Vagina (tissue), 2 donors: ENCODE data around the gene KIF2C.

ENCODE experiments used
- POLR2A ChIP-seq, 2 donors: fragments of 450-650 bp; IDR thresholded peaks; one replicate each; pipeline ENCODE4 v1.6.1; 2017; ENCODE audit warnings: antibody characterized with exemption in 2 of 2, mild to moderate bottlenecking in 2 of 2, moderate library complexity in 2 of 2
- POLR2AphosphoS5 ChIP-seq, 2 donors: sonication (generic); formaldehyde crosslinking; IDR thresholded peaks; one replicate each; pipeline ENCODE4 v1.9.0; 2017; ENCODE audit warnings: antibody characterized with exemption in 2 of 2, mild to moderate bottlenecking in 2 of 2, low read depth in 1 of 2; ENCODE audit not compliant: insufficient read depth in 1 of 2
- TF ChIP-seq, protein P1 (sequence below), 3 experiments: fragments of 450-650 bp in 2 of 3; fragments of 200-600 bp in 1 of 3; sonication (generic) in 1 of 3; IDR thresholded peaks; one replicate each; pipeline ENCODE4 v1.5.1; 2017 to 2019; ENCODE audit warnings: antibody characterized with exemption in 3 of 3, mild to moderate bottlenecking in 2 of 3, moderate library complexity in 2 of 3

DNA sequence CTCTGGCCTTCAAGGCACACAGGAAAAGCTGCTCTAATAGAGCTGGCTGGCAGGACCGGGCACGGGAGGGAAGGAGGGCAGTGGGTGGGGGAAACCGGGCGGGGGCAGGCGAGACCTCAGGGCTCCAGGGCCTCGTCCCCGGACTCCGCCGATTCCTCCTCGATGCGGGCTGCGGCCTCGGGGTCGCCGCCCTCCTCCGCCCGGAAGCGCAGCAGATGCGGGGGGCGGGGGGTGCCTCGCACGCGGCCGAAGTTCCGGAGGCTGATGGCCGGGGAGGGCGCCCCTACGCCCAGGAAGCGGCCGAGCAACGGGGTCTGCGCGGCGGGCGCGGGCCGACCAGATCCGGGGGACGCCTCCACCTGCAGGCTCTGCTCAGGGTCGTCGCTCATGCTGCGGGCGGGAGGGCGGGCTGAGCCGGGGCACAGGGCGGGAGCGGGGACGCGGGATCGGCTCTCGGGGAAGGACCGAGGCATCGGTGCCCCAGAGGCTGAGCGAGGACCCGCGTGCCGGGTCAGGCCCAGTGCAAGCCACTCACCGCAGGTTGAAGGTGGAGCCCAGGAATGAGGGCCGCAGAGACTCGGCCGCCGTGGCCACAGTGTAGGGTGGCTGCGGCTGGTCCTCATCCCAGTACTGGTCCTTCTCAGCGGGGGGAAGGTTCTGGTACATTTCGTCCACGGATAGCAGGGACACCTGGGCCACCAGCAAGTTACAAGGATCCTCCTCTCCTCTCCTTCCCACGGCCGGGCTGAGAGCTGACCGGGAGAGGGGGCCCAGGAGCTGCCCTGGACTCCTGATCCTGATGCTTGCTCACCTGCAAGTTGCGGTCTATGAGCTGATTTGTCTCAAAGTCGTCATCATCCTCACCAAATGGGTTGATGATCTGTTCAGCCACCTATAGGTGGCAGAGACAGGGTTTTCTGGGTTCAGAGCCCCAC lies 44.7 kb downstream of the KIF2C start:
- TF ChIP-seq POLR2AphosphoS5 (IDR thresholded peaks at IDR 0.05; ENCODE audit: insufficient read depth in 1 of 2, low read depth in 1 of 2): no peak
- TF ChIP-seq, protein P1, sequence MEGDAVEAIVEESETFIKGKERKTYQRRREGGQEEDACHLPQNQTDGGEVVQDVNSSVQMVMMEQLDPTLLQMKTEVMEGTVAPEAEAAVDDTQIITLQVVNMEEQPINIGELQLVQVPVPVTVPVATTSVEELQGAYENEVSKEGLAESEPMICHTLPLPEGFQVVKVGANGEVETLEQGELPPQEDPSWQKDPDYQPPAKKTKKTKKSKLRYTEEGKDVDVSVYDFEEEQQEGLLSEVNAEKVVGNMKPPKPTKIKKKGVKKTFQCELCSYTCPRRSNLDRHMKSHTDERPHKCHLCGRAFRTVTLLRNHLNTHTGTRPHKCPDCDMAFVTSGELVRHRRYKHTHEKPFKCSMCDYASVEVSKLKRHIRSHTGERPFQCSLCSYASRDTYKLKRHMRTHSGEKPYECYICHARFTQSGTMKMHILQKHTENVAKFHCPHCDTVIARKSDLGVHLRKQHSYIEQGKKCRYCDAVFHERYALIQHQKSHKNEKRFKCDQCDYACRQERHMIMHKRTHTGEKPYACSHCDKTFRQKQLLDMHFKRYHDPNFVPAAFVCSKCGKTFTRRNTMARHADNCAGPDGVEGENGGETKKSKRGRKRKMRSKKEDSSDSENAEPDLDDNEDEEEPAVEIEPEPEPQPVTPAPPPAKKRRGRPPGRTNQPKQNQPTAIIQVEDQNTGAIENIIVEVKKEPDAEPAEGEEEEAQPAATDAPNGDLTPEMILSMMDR (IDR thresholded peaks at IDR 0.05): no peak
- no peak for TF ChIP-seq POLR2A (IDR thresholded peaks at IDR 0.05)
